ENCODE data around the gene LHFPL4.

Gene LHFPL4

GRCh38 chr3:9473496-9474065 lies 80.0 kb downstream of the LHFPL4 start:
- DNase-seq (ENCODE audit: low read depth), result no peak

GRCh38 chr3:9469986-9470385 lies 83.6 kb downstream of the LHFPL4 start:
- DNase-seq (ENCODE audit: low read depth), result no peak

- no peak for DNase-seq (ENCODE audit: low read depth)
Measured at GRCh38 chr3:9468460-9468859, 85.2 kb downstream of the LHFPL4 start.

GRCh38 chr3:9467451-9467850 lies 86.2 kb downstream of the LHFPL4 start:
- DNase-seq (ENCODE audit: low read depth), result no peak

GRCh38 chr3:9455596-9456131 lies 98.0 kb downstream of the LHFPL4 start:
- DNase-seq (ENCODE audit: low read depth), result no peak

- DNase-seq (ENCODE audit: low read depth), result no peak
Measured at GRCh38 chr3:9452417-9452816, 101.2 kb downstream of the LHFPL4 start.

GRCh38 chr3:9450991-9451390 lies 102.6 kb downstream of the LHFPL4 start:
- DNase-seq (ENCODE audit: low read depth), result no peak

GRCh38 chr3:9450126-9450525 lies 103.5 kb downstream of the LHFPL4 start:
- DNase-seq (ENCODE audit: low read depth), result no peak

GRCh38 chr3:9448643-9449042 lies 105.0 kb downstream of the LHFPL4 start:
- no peak for DNase-seq (ENCODE audit: low read depth)
